Astrocyte of the spinal cord (primary cell): ENCODE data around the gene INO80.
"Not testable (repeated sequence)": the region's sequence is repeated elsewhere in the genome, so short reads cannot be mapped to it uniquely, and the experiment has no call there.

Experiments
- DNase-seq: peaks from one replicate; pipeline ENCODE4 v3.0.0; 2011; ENCODE audit warnings: low read depth, low spot score
- H3K4me3 ChIP-seq: 2 replicates; pipeline ENCODE4 v1.5.1; 2011; ENCODE audit warnings: low read depth, mild to moderate bottlenecking, low read length, moderate library complexity
- in situ Hi-C: cut with HindIII; loops from 2 replicates; pipeline ENCODE4 v1.10.0; 2017; ENCODE audit warnings: low sequenced_read_pairs
- TF ChIP-seq, protein P1 (sequence below): IDR thresholded peaks from 2 replicates; pipeline ENCODE4 v1.5.1; 2012; ENCODE audit warnings: low read depth, mild to moderate bottlenecking, low read length, inconsistent platforms

The INO80 gene

DNA sequence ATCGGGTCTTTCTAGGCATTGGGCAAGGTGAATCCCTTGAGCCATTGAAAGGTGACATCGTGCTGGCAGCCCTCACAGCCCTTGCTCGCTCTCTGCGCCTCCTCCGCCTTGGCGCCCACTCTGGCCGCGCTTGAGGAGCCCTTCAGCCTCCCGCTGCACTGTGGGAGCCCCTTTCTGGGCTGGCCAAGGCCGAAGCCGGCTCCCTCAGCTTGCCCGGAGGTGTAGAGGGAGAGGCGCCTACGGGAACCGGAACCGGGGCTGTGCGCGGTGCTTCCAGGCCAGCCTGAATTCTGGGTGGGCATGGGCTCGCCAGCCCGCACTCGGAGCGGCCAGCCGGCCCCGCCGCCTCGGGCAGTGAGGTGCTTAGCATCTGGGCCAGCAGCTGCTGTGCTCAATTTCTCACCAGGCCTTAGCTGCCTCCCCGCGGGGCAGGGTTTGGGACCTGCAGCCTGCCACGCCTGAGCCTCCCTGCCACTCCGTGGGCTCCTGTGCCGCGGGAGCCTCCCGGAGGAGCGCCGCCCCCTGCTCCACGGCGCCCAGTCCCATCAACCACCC is 35.4 kb upstream of the INO80 start:
- H3K4me3 ChIP-seq = no peak overlapping the region
- no peak for DNase-seq
- in situ Hi-C loops = no loop called here
- TF ChIP-seq, protein P1, sequence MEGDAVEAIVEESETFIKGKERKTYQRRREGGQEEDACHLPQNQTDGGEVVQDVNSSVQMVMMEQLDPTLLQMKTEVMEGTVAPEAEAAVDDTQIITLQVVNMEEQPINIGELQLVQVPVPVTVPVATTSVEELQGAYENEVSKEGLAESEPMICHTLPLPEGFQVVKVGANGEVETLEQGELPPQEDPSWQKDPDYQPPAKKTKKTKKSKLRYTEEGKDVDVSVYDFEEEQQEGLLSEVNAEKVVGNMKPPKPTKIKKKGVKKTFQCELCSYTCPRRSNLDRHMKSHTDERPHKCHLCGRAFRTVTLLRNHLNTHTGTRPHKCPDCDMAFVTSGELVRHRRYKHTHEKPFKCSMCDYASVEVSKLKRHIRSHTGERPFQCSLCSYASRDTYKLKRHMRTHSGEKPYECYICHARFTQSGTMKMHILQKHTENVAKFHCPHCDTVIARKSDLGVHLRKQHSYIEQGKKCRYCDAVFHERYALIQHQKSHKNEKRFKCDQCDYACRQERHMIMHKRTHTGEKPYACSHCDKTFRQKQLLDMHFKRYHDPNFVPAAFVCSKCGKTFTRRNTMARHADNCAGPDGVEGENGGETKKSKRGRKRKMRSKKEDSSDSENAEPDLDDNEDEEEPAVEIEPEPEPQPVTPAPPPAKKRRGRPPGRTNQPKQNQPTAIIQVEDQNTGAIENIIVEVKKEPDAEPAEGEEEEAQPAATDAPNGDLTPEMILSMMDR = no peak

DNA sequence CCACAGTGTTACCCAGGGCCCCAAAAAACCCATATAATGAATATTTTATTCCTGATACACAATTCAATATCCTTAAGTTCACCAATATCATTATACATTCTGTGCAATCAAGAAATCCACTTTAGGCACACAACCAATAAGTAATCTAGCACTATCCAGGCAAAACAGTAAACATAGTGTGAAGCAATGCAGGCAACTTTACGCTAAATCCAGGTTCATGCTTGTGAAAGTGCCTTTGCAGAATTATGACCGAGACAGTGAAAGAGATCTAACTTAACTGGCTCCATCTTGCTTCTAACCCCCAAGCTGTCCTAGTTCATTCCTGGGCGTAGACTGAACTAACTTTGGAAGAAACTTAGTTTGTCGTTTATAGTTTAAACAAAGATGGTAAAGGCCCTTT is 34.2 kb upstream of the INO80 start:
- TF ChIP-seq, protein P1 = no peak
- in situ Hi-C loops = no loop called here
- H3K4me3 ChIP-seq = no peak overlapping the region
- DNase-seq = no peak

GRCh38 chr15:41148065-41148464 is 32.0 kb upstream of the INO80 start:
- in situ Hi-C loops = no loop called here
- no peak for DNase-seq
- H3K4me3 ChIP-seq = no peak overlapping the region
- TF ChIP-seq, protein P1 = no peak

DNA sequence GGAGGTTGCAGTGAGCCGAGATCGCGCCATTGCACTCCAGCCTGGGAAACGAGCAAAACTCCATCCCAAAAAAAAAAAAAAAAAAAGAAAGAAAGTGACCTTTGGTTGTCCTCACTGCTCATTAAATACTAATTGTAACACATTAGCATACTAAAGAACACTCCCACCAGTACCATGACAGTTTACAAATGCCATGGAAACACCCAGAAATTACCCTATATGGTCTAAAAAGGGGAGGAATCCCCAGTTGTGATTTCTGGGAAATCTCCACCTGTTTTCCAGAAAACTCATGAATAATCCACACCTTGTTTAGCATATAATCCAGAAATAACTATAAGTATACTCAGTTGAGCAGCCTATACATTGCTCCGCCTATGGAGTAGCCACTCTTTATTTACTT is 23.5 kb upstream of the INO80 start:
- in situ Hi-C loops = no loop called here
- TF ChIP-seq, protein P1 = no peak
- DNase-seq = no peak
- H3K4me3 ChIP-seq = no peak overlapping the region

GRCh38 chr15:41139112-41139511 is 23.0 kb upstream of the INO80 start:
- in situ Hi-C loops, DNase-seq, H3K4me3 ChIP-seq: not testable (repeated sequence)

- in situ Hi-C loops, H3K4me3 ChIP-seq, DNase-seq: not testable (repeated sequence)
Observed at GRCh38 chr15:41135580-41135979, 19.5 kb upstream of the INO80 start.

- in situ Hi-C loops = no loop called here
- no peak for DNase-seq
Observed at GRCh38 chr15:41133454-41133853, 17.4 kb upstream of the INO80 start.

DNA sequence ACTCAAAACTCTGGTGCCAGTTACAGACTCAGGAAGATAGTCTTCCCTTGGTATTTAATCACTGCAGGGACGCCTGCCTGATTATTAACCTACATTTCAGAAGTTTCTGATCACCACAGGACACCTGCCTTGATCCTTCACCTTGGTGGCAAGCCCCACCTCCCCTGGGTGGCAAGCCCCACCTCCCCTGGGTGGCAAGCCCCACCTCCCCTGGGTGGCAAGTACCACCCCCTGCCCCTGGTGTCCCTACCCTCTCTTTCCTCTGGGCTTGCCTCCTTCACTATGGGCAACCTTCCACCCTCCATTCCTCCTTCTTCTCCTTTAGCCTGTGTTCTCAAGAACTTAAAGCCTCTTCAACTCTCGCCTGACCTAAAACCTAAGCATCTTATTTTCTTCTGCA is 16.0 kb upstream of the INO80 start:
- H3K4me3 ChIP-seq, DNase-seq, in situ Hi-C loops: not testable (repeated sequence)

More at GRCh38 chr15:41133454-41133853, 17.4 kb upstream of the INO80 start:
- H3K4me3 ChIP-seq = no peak overlapping the region
- TF ChIP-seq, protein P1 = no peak
